SK-N-SH (cell line): ENCODE data around the gene BMP7.

ENCODE experiments used
- CTCF ChIP-seq: fragments of 200-600 bp; sonication (generic); IDR thresholded peaks from 2 replicates; pipeline ENCODE4 v1.6.1; 2017; ENCODE audit warnings: antibody characterized with exemption, mild to moderate bottlenecking, moderate library complexity
- FOSL2 ChIP-seq: IDR thresholded peaks from 2 replicates; pipeline ENCODE4 v1.4.0; 2012; ENCODE audit warnings: low read depth, mild to moderate bottlenecking, moderate library complexity, borderline replicate concordance

GRCh38 chr20:57179265-57179664 lies 87.2 kb downstream of the BMP7 start:
- TF ChIP-seq CTCF (no peak), FOSL2 (no peak)
